Occipital lobe (tissue), 2 donors: ENCODE data around the gene PDGFC. TPM values are rescaled to one million over a fixed set of nuclear protein-coding genes. Genes with fewer than 3 reads are reported as not detected.

Experiments
- DNase-seq: peaks from one replicate; lab custom pipeline; 2025; lab: John Stamatoyannopoulos, UW
- total RNA-seq: library from RNA; depleted of rRNA; stranded (reverse); fragments of >200 nt; gene quantifications from one replicate; pipeline ENCODE4 v1.2.3, GENCODE V29; 2014

Gene PDGFC
- total RNA-seq, 1 donor from 2014 or later: 29.0 TPM

DNA sequence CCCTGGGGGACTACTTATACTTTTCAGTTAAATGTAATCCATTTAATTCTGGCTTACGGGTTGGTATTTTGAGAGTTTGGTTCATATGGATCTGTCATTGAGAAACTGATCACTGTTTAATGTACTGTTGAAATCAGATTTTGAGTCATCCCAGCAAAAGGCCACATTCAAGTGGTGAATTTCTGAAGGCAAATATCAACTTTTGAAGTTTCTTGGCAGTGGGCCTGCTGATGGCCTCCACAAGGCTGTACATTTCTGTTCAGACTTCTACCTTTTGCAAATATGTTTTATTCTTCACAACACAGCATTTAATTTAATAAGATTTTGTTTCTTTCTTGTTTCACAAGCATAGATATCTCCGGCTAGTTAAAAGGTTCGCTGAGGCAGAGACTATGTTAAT, 138.7 kb downstream of the PDGFC start:
- DNase-seq: no peak

DNA sequence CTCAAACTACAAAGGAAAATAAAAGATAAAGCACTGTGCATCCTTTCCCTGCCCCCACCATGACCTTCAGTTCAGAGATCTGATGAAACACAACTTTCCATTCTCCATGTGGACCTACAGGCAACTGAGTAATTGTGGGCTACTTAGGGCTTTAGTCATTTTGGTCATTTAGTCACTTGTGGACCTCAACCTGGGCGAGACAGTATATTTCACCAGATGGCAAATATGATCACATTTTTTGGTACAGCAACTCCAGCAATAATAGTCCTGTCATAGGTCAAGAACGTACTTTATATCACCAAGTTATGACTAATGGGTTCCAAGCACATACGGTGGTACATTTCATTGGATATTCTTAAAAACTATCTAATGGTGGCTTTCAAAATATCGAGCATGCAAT, 141.2 kb downstream of the PDGFC start:
- no peak for DNase-seq

DNA sequence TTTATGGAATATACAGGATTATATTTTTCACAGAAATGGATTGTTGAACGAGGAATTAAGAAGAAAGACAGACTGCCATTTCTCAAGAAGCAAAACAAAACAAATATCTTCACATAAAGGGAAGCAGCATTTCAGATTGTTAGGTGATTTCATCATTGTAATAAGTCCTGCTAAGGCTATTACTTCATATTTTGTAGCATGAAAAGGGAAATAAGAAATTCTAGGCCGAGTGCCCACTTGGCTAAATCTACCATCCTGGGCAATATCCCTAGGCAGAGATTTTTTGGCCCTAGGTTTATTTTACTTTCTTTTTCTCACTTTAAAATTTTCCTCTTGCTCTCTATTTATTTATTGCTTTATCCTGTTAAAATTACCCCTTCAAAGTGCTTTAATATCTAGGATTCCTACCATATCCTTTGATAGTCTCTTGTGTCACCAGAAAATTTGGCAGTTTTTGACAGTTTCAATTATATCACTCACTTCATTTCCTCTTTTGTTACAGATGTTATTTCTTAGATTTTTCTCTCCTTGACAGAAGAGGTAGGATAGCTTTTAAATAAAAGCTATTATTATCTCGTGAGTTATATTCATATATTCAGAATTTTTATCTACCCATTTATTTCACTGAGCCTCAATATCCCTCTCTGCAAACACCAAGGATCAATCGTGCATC, 142.3 kb downstream of the PDGFC start:
- DNase-seq: no peak

DNA sequence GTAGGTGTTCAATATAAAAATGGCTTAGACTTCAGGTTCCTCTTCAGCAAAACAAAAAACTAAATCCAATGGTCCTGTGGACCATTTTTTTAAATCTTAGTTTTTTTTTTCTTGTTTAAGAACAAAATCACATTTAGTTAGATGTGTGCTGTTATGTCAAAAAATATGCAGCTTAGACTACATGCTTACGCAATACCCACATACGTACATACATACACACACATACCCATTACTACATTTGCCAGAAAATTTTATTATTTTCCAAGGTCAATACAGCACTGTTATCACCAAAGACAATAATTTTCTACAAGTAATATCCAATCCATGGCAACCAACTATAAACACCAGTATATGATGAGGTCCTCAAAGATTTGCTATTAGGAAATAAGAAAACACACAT, 144.1 kb downstream of the PDGFC start:
- DNase-seq: no peak

DNA sequence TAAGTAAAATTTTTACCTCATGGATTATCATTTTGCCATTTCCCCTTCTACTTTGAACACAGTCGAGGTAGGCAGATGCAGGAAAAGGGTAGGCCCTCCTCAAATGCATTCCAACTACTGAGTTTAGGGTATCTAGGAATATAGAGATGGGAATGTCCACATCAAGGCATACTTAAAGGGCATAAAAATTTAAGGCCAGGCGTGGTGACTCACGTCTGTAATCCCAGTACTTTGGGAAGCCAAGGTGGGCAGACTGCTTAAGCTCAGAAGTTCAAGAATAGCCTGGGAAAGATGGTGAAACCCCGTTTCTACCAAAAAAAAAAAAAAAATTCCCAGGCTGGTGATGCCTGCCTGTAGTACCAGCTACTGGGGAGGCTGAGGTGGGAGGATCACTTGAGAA, 146.5 kb downstream of the PDGFC start:
- DNase-seq: no peak

DNA sequence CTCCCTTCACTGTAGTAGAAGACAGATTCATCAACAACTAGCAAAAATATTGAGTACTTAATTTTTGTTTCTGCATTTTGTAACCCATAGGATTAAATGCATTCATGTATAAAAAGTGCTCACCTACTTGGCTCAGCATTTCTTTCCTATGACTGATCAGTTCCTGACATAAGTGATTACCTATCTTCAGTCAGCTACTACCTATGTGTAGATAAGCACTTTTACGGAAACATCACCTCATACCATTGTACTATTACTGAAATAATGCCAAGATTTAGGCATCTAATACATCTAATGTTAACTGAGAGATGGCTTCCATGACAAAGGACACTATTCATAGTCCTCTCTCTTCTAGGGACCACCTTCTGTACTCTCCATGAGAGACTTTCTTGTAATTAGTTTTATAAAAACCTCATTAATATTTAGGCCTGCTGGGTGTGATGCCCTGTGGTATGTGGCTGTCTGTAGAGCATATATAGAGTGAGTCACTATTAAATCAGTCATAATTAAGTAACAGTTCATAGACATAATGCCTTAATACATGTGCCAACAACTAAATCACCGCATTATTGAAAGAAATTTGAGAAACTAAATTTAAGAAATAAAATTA, 147.0 kb downstream of the PDGFC start:
- no peak for DNase-seq

DNA sequence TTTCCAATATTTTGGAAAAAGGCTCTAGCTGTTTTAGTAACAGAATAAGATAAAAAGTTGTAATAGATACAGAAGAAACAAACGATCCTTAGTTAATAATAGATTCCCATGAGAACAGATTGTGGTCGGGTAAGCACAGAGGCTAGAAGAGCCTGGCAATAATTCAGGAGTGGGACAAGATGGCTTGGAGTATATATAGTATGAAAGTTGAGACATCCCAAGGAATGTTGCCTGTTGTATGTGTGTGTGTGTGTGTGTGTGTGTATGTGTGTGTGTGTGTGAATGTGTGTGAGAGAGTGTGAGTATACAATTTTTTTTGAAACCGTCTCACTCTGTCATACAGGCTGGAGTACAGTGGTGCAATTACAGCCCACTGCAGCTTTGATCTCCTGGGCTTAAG, 150.7 kb downstream of the PDGFC start:
- no peak for DNase-seq

DNA sequence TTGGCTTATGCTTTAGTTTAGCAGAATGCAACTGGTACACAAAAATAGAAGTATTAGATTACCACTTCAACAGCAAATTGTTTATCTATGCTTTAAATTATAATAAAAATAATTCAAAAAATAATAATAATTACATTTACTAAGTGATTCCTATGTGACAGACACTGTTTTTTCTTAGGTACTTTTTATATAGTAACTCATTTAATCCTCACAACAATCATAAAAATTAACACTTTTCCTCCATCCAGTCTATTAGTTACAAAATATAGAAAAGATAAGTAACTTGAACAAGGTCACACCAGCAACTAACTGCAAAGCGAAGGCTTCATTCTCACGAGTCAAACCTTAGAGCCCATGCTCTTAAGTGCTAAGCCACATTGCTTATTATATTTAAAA, 155.2 kb downstream of the PDGFC start:
- no peak for DNase-seq

DNA sequence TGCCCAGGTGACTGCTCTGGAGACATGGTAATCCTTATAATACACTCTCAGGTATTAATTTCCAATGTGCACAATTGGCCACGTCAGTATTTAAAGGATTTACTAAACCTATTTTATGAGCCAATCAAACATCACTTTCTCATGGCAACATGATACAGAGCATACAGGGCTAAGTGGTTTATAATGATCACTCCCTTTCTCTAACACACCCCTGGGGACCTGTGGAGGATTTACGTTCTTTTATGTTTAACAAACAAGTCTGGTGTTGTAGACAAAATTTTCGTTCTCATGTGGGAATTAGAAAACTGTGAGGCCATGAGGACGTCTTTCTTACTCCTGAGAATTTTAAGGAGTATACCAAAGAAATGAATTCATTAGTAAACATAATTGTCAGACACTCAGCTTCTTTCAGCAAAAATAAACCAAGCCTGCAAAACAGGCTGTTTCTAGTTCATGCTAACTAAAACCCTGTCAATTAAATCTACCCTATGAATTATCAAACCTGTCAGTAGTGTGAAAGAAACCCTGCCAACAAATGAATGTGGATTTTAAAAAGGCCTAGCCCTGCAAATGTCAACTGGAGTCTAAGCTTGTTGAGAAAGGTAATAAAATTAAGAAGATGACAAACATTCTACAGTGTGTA, 155.8 kb downstream of the PDGFC start:
- no peak for DNase-seq

DNA sequence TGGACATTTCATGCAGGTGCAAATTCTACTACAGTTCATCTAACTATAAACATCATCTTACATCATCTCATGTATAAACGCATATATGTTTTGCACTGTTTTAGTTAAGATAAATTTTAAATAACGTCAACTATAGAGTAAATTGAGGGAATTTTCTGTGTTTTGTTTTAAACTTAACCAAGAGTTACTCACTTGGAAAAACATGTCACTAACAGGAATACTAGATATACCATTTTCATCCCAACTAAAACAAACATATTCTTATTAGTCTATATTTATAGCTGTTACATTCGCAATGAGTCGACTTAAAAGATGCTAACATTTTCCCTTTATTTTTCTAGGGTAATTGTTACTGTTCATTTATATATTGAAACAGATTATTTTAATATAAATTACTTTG, 159.6 kb downstream of the PDGFC start:
- no peak for DNase-seq

DNA sequence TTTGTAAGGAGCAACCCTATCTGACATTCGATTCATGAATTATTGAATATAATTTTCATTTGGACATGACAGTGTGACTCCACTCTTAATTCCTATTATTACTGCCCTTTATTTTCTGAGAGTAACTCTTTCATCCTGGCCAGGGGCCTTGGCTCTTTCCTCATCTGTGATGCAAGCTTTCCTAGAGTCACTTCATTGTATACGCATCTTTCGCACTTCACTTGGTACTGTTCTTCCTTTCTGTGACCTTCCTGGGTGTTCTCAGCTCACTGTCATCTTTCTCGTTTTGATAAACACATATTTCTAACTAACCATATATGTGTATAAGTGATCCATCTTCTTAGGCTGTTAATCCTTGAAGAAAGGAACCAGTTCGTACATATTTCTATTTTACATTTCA, 160.3 kb downstream of the PDGFC start:
- no peak for DNase-seq

DNA sequence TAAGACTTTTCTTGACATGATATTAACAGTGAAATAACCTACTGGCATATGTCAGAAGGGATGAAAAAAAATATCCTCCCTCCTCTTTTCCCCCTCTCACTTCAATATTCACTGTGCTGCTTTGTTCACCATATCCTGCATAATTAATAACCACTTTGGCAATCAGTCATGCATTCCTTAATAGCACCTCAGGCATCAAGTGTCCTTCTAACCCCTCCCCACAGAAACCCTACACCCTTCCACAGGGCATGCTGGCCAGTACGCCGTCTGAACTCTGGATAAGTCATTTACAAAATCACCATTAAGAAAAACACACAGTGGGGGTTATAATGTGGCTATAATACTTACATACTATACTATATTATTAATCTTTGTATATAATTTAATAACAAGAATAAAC, 165.9 kb downstream of the PDGFC start:
- DNase-seq: no peak

DNA sequence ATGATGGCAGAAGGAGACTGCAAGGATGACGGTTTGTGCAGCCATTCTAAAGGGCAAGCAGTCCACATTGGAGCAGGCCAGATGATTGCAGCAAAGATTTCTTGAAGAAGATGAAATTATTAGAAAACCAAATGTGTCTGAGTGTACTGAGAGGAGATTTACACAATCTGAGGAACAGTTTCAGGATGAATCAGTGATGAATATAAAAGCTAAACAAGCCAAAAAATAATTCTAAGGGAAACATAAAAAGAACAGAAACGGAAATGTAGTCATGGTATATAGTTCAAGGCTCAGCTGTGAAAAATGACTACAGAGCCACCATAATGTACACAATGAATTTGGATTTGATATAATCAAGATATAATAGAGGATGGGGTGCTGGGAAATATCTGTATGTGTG, 168.5 kb downstream of the PDGFC start:
- no peak for DNase-seq

DNA sequence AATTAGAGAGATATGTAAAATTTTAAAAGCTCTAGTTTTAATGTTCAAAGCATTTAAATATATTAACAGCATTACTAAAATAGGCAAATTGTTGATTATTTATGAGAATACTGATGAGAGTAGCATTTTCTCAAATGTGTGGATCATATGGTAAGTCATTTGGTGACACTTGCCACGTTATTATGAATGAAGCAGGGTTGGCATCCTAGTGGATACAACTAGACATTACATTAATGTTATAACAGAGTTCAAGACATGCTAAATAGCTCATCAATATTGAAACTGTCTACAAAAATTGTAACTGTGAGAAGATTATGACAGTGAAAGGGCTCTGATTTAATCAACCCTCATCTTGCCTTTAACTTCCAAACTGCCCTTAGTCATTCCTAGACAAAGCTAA, 171.1 kb downstream of the PDGFC start:
- no peak for DNase-seq

DNA sequence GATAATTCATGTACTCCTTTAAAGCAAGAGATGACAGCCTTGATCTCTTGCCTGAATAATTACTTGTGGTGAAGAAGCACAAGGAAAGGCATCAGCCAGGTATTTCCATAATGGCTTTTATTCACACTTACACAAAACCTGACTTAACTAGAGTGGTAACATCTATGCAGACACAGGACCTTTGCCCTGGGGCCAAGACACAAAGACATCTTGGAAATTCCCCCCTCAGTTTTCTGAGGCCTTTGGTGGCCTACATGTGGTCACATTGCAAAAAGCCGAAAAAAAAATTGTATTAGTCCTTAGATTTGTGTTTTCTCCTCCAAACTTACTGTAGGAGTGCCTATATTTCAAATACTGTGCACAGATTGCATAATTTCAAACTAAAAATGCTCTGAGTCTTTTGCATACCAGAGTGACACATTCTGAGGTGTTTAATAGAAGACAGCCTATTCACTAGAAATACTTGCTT, 172.4 kb downstream of the PDGFC start:
- DNase-seq: no peak

DNA sequence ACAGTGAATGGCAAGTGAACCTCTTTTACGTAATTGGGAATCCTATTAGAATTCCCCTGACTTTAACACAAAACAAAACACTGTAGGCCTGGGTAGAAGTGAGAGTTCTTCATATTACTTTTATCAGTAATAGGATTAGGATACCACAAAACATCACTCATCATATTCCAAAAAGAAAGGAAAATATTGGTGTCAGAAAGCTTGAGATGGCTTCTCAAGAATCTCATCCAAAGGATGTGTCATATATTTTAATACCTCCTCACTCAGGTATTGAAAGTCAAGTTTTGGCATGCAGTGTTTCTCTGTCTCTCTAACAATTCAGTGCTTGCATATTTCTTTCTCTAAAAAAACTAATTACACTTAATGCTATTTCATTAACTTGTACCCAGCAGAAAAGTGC, 173.2 kb downstream of the PDGFC start:
- DNase-seq: no peak

DNA sequence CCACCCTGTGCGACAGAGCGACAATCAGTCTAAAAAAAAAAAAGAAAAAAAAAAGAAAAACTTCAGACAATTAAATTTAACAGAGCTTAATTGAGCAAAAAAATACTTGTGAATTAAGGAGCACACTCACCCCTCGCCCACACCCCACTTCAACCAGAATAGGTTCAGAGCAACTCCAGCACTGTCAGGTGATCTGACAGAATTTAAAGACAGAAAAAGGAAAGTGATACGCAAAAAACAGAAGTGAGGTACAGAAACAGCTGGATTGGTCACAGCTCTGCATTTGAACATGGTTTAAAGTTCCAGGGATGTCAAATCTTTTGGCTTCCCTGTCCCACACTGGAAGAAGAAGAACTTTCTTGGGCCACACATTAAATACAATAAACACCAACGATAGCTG, 174.4 kb downstream of the PDGFC start:
- no peak for DNase-seq

DNA sequence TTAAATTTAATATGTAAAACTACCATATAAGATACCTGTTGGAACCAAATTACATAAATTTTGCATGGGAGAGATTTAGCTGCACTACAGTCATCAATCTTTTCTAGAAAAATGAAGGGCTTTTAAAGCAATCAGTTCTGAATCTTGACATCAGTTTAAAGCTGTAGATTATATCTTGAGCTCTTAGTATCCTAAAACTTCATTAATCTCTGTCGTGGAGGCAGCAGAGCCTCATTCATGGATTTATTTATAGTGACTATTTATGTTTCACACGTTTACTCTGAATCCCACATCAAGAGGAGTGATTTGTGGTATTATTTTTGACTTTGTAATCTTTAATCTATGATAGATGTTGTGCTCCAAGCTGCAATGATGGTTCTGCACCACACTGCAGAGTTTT, 175.9 kb downstream of the PDGFC start:
- DNase-seq: no peak

DNA sequence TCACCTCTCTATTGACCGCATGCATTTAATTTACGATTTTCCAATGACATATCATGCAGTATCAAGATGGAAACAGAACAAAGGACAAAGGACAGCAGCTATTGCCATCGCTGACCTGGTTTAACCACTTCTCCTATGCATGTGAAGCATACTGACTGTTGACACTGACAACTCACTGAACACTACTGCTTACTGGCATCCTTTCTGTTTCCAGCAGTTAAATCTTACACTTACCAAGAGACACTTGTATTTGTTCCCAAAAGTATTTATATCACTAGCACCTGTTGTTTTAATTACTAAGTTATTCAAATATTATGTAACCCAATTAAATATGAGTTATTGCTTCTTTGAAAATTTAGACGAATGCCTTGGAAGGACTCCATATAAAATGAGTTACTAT, 176.7 kb downstream of the PDGFC start:
- no peak for DNase-seq

DNA sequence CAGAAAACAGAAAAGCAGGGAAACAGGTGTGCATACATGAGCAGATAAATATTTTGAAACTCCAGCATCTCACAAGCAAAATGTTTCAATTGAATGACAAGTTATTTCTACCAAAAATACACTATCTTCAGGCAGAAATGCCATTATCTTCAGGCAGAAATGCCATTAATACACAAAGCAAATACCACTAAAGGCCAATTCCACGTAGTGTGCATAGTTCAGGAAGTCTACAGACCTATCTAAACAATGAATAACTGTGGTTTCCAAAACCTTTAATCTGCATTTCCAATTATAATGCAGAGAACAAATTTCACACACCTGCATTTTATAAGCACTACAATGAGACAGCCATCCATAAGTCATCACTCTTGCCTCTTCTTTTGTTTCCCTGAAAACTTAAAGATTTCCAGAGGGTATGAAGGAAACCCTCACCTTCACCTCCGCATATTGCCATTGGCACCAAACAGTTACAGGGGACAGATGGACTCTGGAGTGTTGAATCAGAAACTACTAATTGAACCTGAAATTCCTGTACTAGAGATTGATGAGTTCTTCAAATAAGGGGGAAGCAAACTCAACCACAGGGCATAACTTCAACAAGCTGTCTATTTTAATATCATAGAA, 179.0 kb downstream of the PDGFC start:
- no peak for DNase-seq

DNA sequence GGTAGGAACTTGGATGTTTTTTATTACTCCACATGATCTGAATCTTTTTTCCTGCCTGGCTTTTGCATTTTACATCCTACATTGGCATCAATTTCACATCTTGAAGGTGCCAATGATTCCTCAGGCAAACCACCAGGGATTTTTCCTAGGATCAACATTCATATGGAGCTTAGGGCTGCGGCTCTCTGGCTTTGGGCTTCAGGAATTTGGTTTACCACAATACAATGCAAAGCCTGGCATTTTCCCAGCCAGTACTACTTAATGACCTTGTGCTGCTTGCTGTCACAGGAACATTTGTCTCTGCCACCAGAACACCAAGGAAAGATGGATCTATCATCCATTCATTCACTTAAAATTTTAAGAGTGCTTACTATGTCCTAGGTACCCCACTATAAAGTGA, 180.7 kb downstream of the PDGFC start:
- no peak for DNase-seq

DNA sequence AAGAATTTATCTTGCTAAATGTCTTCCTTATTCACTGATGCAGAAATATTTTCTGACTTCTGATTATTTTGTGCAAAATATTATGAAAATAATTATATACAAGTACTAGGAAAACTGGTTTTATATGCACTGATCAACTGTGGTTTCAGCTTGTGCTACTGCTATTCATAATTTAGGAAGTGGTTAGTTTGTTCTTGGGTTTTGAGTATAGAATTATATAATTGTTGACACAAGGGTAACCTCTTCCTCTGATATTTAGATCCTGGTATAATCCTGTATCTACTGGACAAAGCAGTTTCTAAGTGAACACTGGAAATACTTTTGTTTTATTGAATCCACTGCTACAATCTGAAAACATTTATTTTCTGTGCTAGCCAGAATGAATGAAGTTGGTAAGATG, 182.8 kb downstream of the PDGFC start:
- no peak for DNase-seq

DNA sequence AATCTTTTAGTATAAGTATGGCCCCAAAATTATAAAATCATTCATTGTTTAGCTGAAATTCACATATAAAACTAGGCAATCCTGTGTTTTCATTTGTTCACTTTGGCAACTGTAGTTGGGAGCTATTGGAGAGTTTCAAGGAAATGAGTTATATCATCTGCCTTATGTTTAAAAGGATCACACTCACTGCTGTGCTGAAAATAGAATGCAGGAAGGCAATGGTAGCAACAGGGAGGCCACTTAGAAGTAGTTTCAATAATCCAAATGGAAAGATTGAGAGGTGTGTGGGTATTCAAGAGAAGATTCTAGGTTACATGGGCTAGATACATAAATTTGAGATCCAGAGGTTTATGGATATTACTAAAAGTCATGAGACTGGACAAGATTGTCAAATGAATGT, 184.9 kb downstream of the PDGFC start:
- DNase-seq: no peak
